ENCODE data around the gene DNAAF5.
A peak's percentile ranks its signal among the peaks of the same experiment; 100 is the strongest.

Gene DNAAF5

GRCh38 chr7:768881-769504, 42.5 kb downstream of the DNAAF5 start:
- peak; percentile 53 for DNase-seq (ENCODE audit: low read depth)

- DNase-seq (ENCODE audit: low read depth): no peak
Measured at GRCh38 chr7:770336-770735, 43.8 kb downstream of the DNAAF5 start.

DNA sequence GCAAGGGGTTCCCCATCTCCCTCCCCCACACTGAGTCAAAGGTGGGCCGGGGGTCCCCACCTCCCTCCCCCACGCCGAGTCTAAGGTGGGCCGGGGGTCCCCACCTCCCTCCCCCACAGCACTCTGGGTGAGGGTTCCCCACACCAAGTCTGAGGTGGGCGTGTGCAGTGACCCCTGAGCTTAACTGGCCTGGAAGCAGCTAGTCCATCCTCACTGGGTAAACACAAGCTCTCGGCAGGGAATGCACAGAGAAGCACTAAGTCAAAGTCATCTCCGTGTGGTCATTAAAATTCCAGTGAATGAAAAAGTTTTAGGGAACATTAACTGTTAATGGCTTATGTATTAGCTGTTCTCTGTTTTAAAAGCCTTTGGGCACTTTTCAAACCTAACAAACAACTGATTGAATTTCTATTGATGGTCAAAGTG, 44.3 kb downstream of the DNAAF5 start:
- no peak for DNase-seq (ENCODE audit: low read depth)

DNA sequence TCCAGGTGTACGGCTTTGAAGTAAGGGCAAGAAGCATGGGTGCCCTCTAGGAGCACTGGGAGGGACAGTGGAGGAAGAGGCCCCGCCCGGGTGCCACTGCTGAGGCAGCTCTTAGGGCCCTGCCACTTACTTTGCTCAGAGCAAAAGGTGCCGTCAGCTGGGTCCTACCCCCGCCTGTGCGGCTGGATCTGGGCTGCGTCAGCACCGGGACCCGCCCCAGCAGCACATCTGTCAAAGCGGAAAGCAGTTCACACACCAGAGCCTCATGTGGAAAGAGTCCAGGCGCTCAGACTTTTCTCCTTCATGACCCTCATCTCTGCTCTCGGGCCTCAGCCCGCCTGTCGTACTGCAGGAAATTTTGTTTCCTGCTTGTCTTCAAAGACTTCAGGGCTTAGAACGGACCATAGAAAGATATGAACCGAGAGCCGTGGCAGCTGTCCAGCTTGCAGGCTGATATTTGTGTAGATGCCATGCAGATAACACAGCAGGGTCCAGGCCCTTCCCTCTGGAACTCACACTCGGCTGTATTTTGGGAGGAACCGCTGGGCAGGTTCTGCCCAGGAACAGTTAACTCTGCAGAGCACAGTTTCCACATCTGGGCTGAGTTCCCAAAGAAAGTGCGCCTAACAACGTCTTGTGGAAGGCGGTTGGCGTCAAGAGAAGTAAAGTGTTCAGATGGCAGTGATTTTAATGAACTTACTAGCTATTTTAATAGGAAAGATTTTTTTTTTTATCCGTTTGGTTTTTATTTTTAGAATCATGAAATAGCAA, 44.9 kb downstream of the DNAAF5 start:
- no peak for DNase-seq (ENCODE audit: low read depth)

GRCh38 chr7:772005-772294, 45.5 kb downstream of the DNAAF5 start:
- DNase-seq (ENCODE audit: low read depth): no peak

DNA sequence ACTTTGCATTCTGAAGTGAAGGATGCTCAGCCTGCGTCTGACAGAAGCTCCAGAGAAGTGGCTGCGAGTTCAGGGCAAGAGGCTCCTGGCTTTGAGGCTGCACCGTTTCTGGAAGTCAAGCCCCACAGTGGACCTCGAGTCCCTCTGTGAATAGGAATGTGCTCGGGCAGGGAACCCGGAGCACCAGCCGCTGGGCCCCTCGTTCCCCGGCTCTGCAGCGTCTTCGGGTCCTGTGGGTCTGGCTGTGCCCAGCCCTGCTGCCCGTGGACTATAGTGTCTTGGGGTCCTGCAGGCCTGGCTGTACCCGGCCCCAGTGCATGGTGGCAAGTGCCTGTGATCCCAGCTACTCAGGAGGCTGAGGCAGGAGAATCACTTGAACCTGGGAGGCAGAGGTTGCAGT, 45.9 kb downstream of the DNAAF5 start:
- no peak for DNase-seq (ENCODE audit: low read depth)

GRCh38 chr7:772861-773621, 46.5 kb downstream of the DNAAF5 start:
- no peak for DNase-seq (ENCODE audit: low read depth)

DNA sequence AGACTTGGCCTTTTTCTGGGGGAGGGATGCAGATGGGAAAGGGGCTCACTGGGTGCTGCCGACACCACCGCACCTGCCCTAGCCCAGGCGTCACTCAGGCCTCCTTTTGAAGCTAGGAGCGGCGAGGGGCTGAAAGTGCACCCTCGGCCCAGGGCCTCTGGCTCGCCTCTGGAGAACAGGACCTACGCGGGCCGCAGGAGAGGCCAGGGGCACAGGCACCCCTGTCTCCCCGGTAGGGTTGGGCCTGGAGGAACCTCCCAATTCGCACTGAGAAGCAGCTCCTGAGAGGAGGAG, 47.1 kb downstream of the DNAAF5 start:
- DNase-seq (ENCODE audit: low read depth): no peak

- DNase-seq (ENCODE audit: low read depth): no peak
Measured at GRCh38 chr7:774161-775109, 47.9 kb downstream of the DNAAF5 start.

DNA sequence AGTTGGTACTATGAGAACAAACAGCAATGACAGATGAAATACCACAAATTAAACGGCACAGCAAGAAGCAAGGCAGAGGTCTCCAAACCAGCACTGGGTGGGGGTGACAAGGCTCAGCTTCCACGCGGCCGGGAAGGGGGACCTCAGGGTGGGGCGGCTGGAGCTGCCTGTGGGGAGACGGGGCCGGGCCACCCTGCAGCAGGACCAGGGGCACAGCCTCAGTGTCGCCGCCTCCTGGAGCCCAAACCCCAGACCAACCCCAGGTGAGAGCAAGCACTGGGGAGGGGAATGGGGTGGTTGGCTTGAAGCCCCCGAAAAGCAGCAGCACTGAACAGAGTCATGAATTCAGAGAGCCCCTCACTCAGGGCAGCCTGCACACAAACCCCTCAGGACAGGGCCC, 49.9 kb downstream of the DNAAF5 start:
- no peak for DNase-seq (ENCODE audit: low read depth)

DNA sequence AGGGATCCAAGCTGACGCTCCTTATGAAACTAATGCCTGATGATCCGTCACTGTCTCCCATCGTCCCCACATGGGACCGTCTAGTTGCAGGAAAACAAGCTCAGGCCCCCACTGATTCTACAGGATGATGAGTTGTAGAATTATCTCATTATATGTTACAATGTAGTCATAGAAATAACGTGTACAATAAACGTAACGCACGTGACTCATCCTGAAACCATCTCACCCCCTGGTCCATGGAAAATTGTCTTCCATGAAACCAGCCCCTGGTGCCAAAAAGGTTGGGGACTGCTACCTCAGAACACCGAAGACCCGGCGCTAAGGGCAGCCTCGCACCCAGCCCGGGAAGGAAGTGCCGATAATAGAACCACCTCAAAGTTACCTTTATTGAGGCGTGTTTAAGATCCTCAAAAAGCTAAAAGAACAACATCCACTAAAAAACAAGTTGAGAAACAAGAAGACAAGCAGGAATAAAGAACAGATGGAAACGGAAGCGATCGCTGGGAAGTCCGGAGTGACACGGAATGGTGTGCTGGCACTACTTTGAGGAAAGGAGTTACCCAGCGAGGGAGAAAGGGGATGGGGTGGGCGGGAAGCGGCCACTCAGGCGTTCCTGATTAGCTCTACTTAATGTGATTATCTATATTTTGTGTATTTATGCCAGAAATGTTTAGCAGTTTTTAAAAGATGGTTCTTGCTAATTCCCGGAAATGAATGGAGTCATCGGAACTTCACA, 50.7 kb downstream of the DNAAF5 start:
- no peak for DNase-seq (ENCODE audit: low read depth)

DNA sequence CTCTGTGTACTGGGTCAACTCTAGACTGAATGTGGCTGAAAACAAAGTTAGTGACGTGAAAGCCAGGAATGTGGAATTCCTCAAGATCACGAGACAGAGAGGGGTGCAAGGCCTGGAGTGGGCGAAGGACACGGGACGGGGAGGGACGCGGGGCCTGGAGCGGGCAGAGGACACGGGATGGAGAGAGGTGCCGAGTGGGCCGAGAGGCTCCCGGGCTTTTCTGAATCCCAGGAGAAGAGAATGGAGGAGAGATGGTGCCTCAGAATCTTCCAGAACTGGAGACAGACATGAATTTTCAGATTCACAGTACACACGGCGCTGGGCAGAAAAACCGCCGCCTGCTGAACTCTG, 51.2 kb downstream of the DNAAF5 start:
- DNase-seq (ENCODE audit: low read depth): no peak

GRCh38 chr7:778271-778967, 51.9 kb downstream of the DNAAF5 start:
- no peak for DNase-seq (ENCODE audit: low read depth)

DNA sequence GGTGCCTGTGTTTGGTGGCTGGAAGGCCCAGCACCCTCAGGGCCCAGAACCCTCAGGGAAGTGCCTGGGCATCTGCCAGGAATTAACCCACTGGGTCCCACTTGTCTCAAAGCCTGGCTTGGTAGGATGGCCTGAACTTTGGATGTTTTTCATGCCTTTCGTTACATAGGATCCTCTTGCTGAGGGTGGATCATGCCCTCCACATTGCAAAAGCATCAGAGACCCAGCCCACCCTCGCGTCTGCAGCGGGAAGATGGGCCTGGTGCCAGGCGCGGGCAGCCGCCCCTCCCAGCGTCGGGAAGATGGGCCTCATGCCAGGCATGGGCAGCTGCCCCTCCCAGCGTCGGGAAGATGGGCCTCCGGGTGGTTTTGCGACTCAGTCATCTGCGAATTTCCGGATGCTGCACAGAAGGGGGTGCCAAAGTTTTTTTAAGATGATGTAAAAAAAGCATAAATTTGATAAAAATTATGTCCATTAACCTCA, 52.5 kb downstream of the DNAAF5 start:
- no peak for DNase-seq (ENCODE audit: low read depth)

DNA sequence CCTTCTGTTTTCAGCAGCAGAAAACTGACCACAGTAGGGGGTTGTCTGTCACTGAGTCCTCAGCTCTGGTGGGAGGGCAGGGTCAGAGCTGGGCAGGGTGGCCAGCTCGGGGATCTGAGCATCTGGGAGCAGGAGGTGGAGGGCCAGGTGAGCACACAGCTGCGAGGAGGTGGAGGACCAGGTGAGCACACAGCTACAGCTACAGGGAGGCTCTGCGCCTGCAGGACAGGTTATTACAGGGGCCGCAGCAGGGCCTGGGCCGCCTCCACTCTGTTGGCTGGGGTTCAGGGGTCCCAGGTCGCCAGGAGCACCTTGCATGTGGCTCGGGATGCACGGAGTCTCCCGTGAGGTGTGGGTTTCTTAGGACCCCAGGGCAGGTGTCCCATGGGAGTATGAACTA, 53.0 kb downstream of the DNAAF5 start:
- no peak for DNase-seq (ENCODE audit: low read depth)

DNA sequence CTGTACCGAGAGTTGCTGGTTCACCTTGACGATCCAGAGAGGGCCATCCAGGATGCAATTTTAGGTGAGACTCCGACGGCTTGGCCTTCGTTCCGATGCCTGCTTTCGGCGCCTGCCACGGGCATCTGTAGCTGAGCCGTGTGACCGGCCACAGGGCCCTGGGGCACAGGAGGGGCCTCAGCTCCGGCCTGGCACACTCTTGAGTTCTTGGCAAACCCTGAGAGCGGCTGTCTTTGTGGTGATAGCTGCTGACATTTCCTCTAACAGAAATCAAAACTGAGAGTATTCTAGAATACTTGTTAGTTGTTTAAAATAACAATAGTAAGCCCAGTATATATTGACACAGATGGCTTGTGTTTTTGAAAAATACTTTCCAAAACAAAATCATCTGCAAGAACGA, 53.6 kb downstream of the DNAAF5 start:
- DNase-seq (ENCODE audit: low read depth): no peak

DNA sequence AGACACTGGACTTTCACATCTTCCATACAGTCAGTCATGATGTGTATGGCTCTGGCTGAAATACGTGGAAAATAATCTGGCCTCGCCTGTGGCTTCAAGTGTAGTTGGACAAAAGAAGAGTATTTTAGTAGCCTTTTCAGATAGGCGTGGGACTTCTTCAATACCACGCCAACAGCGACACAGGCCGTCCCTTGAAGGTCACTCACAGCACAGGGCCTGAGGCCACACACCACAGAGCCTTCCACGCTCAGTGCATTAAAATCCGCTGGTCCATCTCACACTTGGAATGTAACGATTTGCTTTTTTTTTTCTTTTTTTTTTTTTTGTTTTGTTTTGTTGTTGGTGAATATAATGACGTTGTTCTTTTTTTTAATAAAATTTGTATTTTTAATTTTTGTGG, 54.0 kb downstream of the DNAAF5 start:
- DNase-seq (ENCODE audit: low read depth): no peak

- DNase-seq (ENCODE audit: low read depth): no peak
Measured at GRCh38 chr7:781186-781849, 54.8 kb downstream of the DNAAF5 start.

GRCh38 chr7:781936-782529, 55.5 kb downstream of the DNAAF5 start:
- no peak for DNase-seq (ENCODE audit: low read depth)

All from HS-5 (cell line).